NCI-H748 (cell line): ENCODE data around the gene BRIP1.
"Not testable (repeated sequence)": the region's sequence is repeated elsewhere in the genome, so short reads cannot be mapped to it uniquely, and the experiment has no call there.

Experiments used
- DNase-seq: peaks from one replicate; lab custom pipeline; 2025; ENCODE audit not compliant: unreplicated experiment; lab: John Stamatoyannopoulos, UW

The BRIP1 gene

GRCh38 chr17:61702450-61702849 is 160.9 kb downstream of the BRIP1 start:
- no peak for DNase-seq

GRCh38 chr17:61701978-61702377 is 161.3 kb downstream of the BRIP1 start:
- DNase-seq = no peak

- DNase-seq = no peak
Measured at GRCh38 chr17:61701334-61701733, 162.0 kb downstream of the BRIP1 start.

GRCh38 chr17:61700252-61700651 is 163.1 kb downstream of the BRIP1 start:
- DNase-seq = no peak

- no peak for DNase-seq
Measured at GRCh38 chr17:61699694-61700093, 163.6 kb downstream of the BRIP1 start.

GRCh38 chr17:61699032-61699431 is 164.3 kb downstream of the BRIP1 start:
- DNase-seq = no peak

GRCh38 chr17:61698244-61698643 is 165.1 kb downstream of the BRIP1 start:
- no peak for DNase-seq

GRCh38 chr17:61695779-61696337 is 167.5 kb downstream of the BRIP1 start:
- no peak for DNase-seq

GRCh38 chr17:61694095-61694494 is 169.2 kb downstream of the BRIP1 start:
- DNase-seq = no peak

- no peak for DNase-seq
Measured at GRCh38 chr17:61689610-61690180, 173.6 kb downstream of the BRIP1 start.

- no peak for DNase-seq
Measured at GRCh38 chr17:61687769-61688168, 175.6 kb downstream of the BRIP1 start.

GRCh38 chr17:61686113-61686512 is 177.2 kb downstream of the BRIP1 start:
- no peak for DNase-seq

GRCh38 chr17:61684818-61685217 is 178.5 kb downstream of the BRIP1 start:
- DNase-seq = no peak

GRCh38 chr17:61684172-61684571 is 179.2 kb downstream of the BRIP1 start:
- DNase-seq = no peak

- no peak for DNase-seq
Measured at GRCh38 chr17:61683466-61683865, 179.9 kb downstream of the BRIP1 start.

- no peak for DNase-seq
Measured at GRCh38 chr17:61680921-61681320, 182.4 kb downstream of the BRIP1 start.

GRCh38 chr17:61678339-61678738 is 185.0 kb downstream of the BRIP1 start:
- peak; percentile 84 for DNase-seq

GRCh38 chr17:61677150-61677811 is 186.0 kb downstream of the BRIP1 start:
- DNase-seq = not testable (repeated sequence)

GRCh38 chr17:61676522-61676921 is 186.8 kb downstream of the BRIP1 start:
- DNase-seq = not testable (repeated sequence)

GRCh38 chr17:61674609-61675008 is 188.7 kb downstream of the BRIP1 start:
- not testable (repeated sequence) for DNase-seq

- DNase-seq = peak; percentile 64
Measured at GRCh38 chr17:61673019-61673897, 190.1 kb downstream of the BRIP1 start.

- no peak for DNase-seq
Measured at GRCh38 chr17:61672140-61672539, 191.2 kb downstream of the BRIP1 start.
